ENCODE data around the gene HAUS7.

HAUS7 gene

GRCh38 chrX:153505361-153505760 is 35.0 kb upstream of the HAUS7 start:
- Mint-ChIP-seq H3K9me3 (no peaks in the 10 kb centered on the region), H3K4me1 (ENCODE audit: low read depth) (peaks cover 5% of the 10 kb centered on the region), H3K36me3 (ENCODE audit: low read depth) (no peaks in the 10 kb centered on the region), H3K4me3 (no peak overlapping the region), H3K27me3 (peaks cover 10% of the 10 kb centered on the region), H3K27ac (no peak overlapping the region)
- no peak for DNase-seq

- no peak for DNase-seq
- Mint-ChIP-seq H3K36me3 (ENCODE audit: low read depth) (no peaks in the 10 kb centered on the region), H3K4me1 (ENCODE audit: low read depth) (peaks cover 5% of the 10 kb centered on the region), H3K4me3 (no peak overlapping the region), H3K27me3 (peaks cover 10% of the 10 kb centered on the region), H3K27ac (no peak overlapping the region), H3K9me3 (no peaks in the 10 kb centered on the region)
These were observed 34.2 kb upstream of the HAUS7 start for GRCh38 chrX:153504445-153505016.

DNA sequence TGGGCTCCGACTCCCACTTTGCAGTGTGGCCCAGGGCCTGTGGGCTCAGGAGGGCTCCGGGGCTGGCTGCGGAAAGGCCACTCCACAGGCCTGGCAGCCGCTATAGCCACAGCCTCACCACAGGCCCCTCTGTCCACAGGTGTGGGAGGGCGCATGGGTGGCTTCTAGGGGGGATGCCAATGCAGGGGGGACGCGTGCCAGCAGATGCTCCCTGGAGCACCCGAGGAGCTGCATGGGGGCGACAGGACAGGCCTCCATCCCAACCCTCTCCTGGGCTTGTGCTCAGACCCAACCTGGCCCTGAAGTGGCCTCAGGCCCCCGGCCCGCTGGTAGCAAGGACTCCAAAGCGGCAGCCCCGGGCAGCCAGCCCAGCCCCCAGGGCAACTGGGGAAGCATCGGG is 32.4 kb upstream of the HAUS7 start:
- Mint-ChIP-seq H3K4me3 (no peak overlapping the region), H3K9me3 (no peaks in the 10 kb centered on the region)
- DNase-seq, result no peak

GRCh38 chrX:153502131-153502530 is 31.8 kb upstream of the HAUS7 start:
- Mint-ChIP-seq H3K36me3 (ENCODE audit: low read depth) (no peaks in the 10 kb centered on the region), H3K27ac (no peak overlapping the region), H3K27me3 (peaks cover 14% of the 10 kb centered on the region), H3K4me3 (no peak overlapping the region), H3K9me3 (no peaks in the 10 kb centered on the region), H3K4me1 (ENCODE audit: low read depth) (no peaks in the 10 kb centered on the region)
- DNase-seq, result no peak

More for the DNA sequence above, 32.4 kb upstream of the HAUS7 start:
- H3K27ac Mint-ChIP-seq, result no peak overlapping the region
- H3K4me1 Mint-ChIP-seq (ENCODE audit: low read depth), result peaks cover 3% of the 10 kb centered on the region
- H3K27me3 Mint-ChIP-seq, result peaks cover 11% of the 10 kb centered on the region
- no peaks in the 10 kb centered on the region for H3K36me3 Mint-ChIP-seq (ENCODE audit: low read depth)

DNA sequence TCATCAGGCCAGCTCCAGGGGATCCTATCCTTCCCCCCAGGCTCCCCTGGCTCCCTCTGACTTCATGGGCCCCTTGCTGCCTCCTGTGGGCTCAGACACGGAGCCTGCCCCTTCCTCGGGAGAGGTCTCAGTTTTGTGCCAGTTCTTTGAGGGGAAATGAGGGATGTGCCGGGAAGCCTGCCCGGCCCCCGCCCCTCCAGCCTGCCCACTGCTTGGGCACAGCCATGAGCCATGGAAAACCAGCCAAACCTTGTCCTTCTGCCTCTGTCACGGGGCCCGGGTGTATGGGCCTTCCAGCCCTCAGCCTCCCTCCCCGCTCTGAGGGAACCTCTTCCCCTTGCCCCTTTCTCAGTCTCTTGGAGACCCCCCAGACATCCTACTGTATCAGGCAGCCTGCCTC is 31.2 kb upstream of the HAUS7 start:
- no peak overlapping the region for H3K27ac Mint-ChIP-seq
- H3K4me1 Mint-ChIP-seq (ENCODE audit: low read depth), result no peaks in the 10 kb centered on the region
- DNase-seq, result no peak
- no peaks in the 10 kb centered on the region for H3K36me3 Mint-ChIP-seq (ENCODE audit: low read depth)
- peaks cover 10% of the 10 kb centered on the region for H3K27me3 Mint-ChIP-seq
- no peak overlapping the region for H3K4me3 Mint-ChIP-seq
- no peaks in the 10 kb centered on the region for H3K9me3 Mint-ChIP-seq

DNA sequence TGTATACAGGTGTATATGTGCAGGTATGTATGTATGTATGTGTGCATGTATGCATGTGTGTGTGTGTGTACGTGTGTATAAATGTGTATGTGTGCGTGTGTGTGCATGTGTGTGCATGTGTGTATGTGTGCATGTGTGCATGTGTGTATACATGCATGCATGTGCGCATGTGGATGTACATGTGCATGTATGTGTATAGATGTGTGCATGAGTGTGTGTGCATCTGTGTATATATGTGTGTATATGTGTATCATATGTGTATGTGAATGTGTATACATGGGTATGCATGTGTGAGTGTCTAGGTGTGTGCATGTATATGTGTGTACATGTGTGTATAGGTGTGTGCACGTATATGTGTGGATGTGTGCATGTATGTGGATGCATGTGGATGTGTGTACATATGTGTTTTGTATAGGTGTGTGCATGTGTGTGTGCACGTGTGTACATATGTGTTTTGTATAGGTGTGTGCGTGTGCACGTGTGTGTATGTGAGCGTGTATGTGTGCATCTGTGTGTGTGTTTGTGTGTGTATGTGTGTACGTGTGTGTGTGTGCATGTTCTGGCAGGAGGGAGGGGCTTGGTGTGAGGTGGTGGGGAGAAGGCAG is 30.4 kb upstream of the HAUS7 start:
- H3K27ac Mint-ChIP-seq, result no peak overlapping the region
- peaks cover 11% of the 10 kb centered on the region for H3K27me3 Mint-ChIP-seq
- no peaks in the 10 kb centered on the region for H3K36me3 Mint-ChIP-seq (ENCODE audit: low read depth)
- DNase-seq, result no peak
- no peak overlapping the region for H3K4me3 Mint-ChIP-seq
- H3K9me3 Mint-ChIP-seq, result no peaks in the 10 kb centered on the region
- H3K4me1 Mint-ChIP-seq (ENCODE audit: low read depth), result no peaks in the 10 kb centered on the region

DNA sequence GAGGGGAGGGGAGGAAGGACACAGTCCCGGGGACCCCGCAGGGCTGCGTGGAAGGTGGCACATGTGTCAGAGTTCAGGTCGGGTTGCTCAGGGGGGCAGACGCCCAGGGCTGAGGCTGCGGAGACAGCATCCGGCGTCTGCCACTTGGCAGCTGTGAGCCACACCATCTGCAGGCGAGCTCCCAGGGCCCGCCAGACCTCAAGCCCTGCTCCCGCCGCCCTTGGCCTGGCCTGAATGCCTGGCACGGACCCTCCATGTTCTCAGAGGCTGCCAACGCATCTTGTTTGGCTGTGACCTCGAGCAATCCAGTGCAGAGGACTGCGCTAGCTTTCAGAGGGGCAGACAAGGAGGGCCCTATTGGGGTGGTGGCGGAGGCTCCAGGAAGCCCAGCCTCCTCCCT is 29.5 kb upstream of the HAUS7 start:
- Mint-ChIP-seq H3K27me3 (peaks cover 20% of the 10 kb centered on the region), H3K4me3 (no peak overlapping the region), H3K9me3 (no peaks in the 10 kb centered on the region), H3K36me3 (ENCODE audit: low read depth) (no peaks in the 10 kb centered on the region), H3K27ac (no peak overlapping the region), H3K4me1 (ENCODE audit: low read depth) (no peaks in the 10 kb centered on the region)
- DNase-seq, result no peak

GRCh38 chrX:153499341-153499740 is 29.0 kb upstream of the HAUS7 start:
- H3K4me3 Mint-ChIP-seq, result no peak overlapping the region
- no peaks in the 10 kb centered on the region for H3K9me3 Mint-ChIP-seq
- no peak for DNase-seq

GRCh38 chrX:153498453-153498852 is 28.1 kb upstream of the HAUS7 start:
- DNase-seq, result no peak
- peaks cover 24% of the 10 kb centered on the region for H3K27me3 Mint-ChIP-seq
- no peaks in the 10 kb centered on the region for H3K36me3 Mint-ChIP-seq (ENCODE audit: low read depth)
- H3K4me3 Mint-ChIP-seq, result no peak overlapping the region
- no peaks in the 10 kb centered on the region for H3K9me3 Mint-ChIP-seq
- H3K4me1 Mint-ChIP-seq (ENCODE audit: low read depth), result no peaks in the 10 kb centered on the region
- H3K27ac Mint-ChIP-seq, result no peak overlapping the region

More at GRCh38 chrX:153499341-153499740, 29.0 kb upstream of the HAUS7 start:
- no peaks in the 10 kb centered on the region for H3K4me1 Mint-ChIP-seq (ENCODE audit: low read depth)
- H3K36me3 Mint-ChIP-seq (ENCODE audit: low read depth), result no peaks in the 10 kb centered on the region
- peaks cover 21% of the 10 kb centered on the region for H3K27me3 Mint-ChIP-seq
- no peak overlapping the region for H3K27ac Mint-ChIP-seq

DNA sequence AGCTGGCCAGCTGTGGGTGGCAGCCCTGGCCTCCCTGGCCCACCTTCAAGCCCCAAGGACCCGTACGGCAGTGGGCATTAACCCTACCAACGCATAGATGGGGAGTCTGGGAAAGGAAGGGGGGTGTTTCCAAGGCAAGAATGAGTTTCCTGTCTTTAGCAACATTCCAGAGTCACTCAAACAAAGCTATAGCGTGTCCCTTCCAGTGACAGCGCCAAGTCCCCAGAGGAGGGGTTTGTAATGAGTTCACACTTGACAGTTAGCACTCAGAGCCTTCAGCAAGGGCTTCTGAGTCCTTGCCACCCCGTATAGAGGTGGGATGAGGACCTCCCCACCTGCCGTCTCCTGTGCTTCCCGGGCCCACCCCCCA is 26.2 kb upstream of the HAUS7 start:
- no peak overlapping the region for H3K4me3 Mint-ChIP-seq
- H3K36me3 Mint-ChIP-seq (ENCODE audit: low read depth), result no peaks in the 10 kb centered on the region
- DNase-seq, result no peak
- H3K4me1 Mint-ChIP-seq (ENCODE audit: low read depth), result no peaks in the 10 kb centered on the region
- no peaks in the 10 kb centered on the region for H3K9me3 Mint-ChIP-seq
- peaks cover 24% of the 10 kb centered on the region for H3K27me3 Mint-ChIP-seq
- H3K27ac Mint-ChIP-seq, result no peak overlapping the region

DNA sequence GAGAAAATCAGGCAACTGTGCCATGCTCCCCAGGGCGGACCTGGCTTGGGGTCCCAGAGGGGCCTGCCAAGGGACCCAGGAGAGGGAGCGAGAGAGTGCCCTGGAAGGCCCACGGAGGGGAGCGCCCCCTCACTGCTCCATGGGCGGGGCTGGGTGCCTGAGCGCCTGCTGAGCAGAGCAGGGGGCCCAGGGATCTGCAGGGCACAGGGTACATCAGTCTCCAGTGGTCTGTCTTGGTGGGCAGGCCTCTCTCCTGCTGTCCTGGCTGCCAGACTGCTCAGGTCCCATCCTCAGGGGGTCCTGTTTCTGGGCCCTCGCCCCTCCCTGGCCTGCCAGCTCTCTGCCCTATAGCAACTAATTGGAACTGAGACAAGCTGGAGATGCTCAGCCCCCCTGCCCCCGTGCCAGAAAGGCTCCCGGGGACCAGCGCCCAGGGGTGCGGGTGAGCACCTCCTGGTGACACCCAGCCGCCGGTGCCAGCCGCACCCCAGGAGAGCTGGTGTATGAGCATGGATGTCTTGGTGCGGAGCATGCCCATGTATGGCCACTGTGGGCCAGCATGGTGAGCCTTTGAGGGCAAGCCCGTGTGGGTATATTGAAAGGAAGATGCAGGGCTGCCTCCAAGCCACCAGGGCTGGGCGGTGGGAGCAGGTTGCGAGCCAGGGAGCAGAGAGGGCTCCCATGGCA is 25.7 kb upstream of the HAUS7 start:
- peaks cover 24% of the 10 kb centered on the region for H3K27me3 Mint-ChIP-seq
- H3K36me3 Mint-ChIP-seq (ENCODE audit: low read depth), result no peaks in the 10 kb centered on the region
- no peak for DNase-seq
- H3K4me3 Mint-ChIP-seq, result no peak overlapping the region
- no peak overlapping the region for H3K27ac Mint-ChIP-seq
- no peaks in the 10 kb centered on the region for H3K4me1 Mint-ChIP-seq (ENCODE audit: low read depth)
- H3K9me3 Mint-ChIP-seq, result no peaks in the 10 kb centered on the region

DNA sequence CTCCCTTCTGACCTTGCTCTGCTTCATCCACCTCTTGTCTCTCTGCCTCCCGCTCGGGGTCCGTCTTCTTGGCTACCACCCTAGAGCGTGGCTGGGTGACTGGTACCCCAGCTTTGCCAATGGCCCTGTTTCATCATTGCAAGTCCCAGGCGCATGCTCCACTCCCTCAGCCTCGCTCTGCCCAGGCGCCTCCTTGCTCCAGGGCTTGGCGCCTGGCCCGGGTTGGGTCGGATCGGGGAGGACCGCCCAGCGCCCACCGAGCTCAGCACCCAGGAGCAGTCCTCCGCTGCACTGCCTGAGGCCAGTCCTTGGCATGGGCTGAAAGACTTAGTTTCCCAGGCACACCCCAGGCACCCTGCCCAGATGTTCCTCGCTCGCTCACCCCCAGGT is 25.0 kb upstream of the HAUS7 start:
- Mint-ChIP-seq H3K4me1 (ENCODE audit: low read depth) (no peaks in the 10 kb centered on the region), H3K36me3 (ENCODE audit: low read depth) (no peaks in the 10 kb centered on the region), H3K27me3 (peaks cover 24% of the 10 kb centered on the region), H3K4me3 (no peak overlapping the region), H3K9me3 (no peaks in the 10 kb centered on the region), H3K27ac (no peak overlapping the region)
- DNase-seq, result no peak

DNA sequence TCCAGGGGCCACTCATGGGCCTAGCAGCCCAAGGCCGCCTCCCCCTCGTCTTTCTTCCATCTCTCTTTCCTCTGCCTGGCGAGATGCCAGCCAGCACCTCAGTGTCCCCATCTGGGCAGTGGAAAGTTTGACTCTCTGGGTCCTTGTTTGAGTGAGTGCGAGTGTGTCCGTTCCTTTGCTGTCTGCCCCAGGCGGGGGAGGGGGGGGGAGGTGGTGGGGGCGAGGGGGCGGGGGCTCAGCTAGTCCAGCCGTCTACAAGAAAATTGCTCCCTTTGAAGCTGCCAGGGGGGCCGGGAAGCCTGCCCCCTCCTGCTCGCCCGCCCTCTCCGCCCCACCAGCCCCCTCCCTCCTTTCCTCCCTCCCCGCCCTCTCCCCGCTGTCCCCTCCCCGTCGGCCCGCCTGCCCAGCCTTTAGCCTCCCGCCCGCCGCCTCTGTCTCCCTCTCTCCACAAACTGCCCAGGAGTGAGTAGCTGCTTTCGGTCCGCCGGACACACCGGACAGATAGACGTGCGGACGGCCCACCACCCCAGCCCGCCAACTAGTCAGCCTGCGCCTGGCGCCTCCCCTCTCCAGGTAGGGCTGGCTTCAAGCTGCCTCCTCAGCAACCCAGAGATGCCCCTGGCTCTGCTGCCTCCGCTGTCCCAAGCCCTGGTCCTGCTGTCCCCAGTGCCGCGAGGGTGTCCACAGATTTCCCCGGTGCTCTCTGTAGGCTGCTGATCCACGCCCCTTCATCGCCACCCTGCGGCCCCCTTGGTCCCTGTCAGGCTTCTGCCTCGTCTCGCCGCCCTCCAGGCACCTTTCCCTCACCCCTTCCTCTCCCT is 24.4 kb upstream of the HAUS7 start, which contains the start of gene BGN:
BGN (plus strand) TSS at position 440 of the 821 bp plus-strand sequence. CDS start 9,652 bp downstream, outside the sequence.
- Mint-ChIP-seq H3K4me1 (ENCODE audit: low read depth) (no peaks in the 10 kb centered on the region), H3K27ac (no peak within 1 kb of the TSS)
- DNase-seq, result peak; percentile 34

DNA sequence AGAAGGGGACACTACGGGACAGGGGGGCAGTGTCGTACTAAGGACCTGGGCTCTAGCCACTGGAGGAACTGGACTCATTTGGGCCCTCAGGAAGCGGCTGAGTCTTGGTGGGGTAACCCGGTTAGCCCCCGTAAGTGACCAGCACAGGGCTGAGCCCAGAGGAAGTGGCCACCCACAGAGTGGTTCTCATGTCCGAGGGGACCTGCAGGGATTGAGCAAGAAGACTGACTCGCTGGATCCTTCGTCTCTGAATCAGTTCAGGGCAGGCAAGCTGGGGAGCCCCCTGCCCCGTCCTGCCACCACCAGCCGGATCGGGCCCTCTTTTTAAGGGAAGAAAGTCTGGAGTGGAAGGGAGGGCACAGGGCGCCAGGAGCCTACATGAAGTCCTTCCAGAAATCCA is 23.7 kb upstream of the HAUS7 start:
- no peak for DNase-seq
- Mint-ChIP-seq H3K9me3 (no peaks in the 10 kb centered on the region), H3K36me3 (ENCODE audit: low read depth) (no peaks in the 10 kb centered on the region), H3K4me3 (no peak overlapping the region), H3K4me1 (ENCODE audit: low read depth) (no peaks in the 10 kb centered on the region), H3K27ac (no peak overlapping the region), H3K27me3 (peaks cover 24% of the 10 kb centered on the region)

More for the DNA sequence above, 24.4 kb upstream of the HAUS7 start, which contains the start of gene BGN:
- peaks cover 24% of the 10 kb centered on the region for H3K27me3 Mint-ChIP-seq
- H3K9me3 Mint-ChIP-seq, result no peaks in the 10 kb centered on the region
- H3K4me3 Mint-ChIP-seq, result no peak within 1 kb of the TSS
- no peaks in the 10 kb centered on the region for H3K36me3 Mint-ChIP-seq (ENCODE audit: low read depth)

Data from activated T-cell treated with anti-CD3 and anti-CD28 coated beads, Interleukin-2, amount 50 U/mL, for 24 hours (primary cell).